K562 (cell line): Measurements from ENCODE around the gene FARP2. TPM values are rescaled to one million over a fixed set of nuclear protein-coding genes. Genes with fewer than 3 reads are reported as not detected.
"Not testable (repeated sequence)": the region's sequence is repeated elsewhere in the genome, so short reads cannot be mapped to it uniquely, and the experiment has no call there.

Source experiments
- ATAC-seq: fragments of 200-7000 bp; cut with Tn5 transposase; 3 replicates; pipeline ENCODE4 v1.9.1; 2020; ENCODE audit warnings: moderate library complexity
- BruUV-seq: library from RNA; stranded (reverse); fragments of 400-500 nt; replicated peaks from 2 replicates; lab custom pipeline; 2021; lab: Mats Ljungman, UMichigan
- CTCF ChIA-PET: fragments of 300-600 bp; formaldehyde crosslinking; extraction: SDS; loops from one replicate; lab custom pipeline; 2021; ENCODE audit warnings: low intra/inter-chr PET ratio; lab: Yijun Ruan, JAX
- POLR2A ChIA-PET: fragments of 300-600, 350-650 bp; sonication (Branson Sonifier 250); formaldehyde crosslinking; extraction: SDS; loops from one replicate; lab custom pipeline; 2021; ENCODE audit warnings: antibody characterized with exemption, inconsistent platforms; lab: Yijun Ruan, JAX
- DNase-seq, 4 experiments: peaks; one replicate each; pipeline versions ENCODE4 v3.0.0 to v3.0.0-alpha.2; 2011 to 2018; ENCODE audit warnings: low spot score in 3 of 4, mixed read lengths in 3 of 4; ENCODE audit errors: extremely low read depth in 1 of 4
- FAIRE-seq: peaks from 2 replicates; lab custom pipeline; 2011; peaks lifted over from hg19 to GRCh38; lab: Jason Lieb, UNC
- H2AFZ ChIP-seq: 2 replicates; pipeline ENCODE4 v1.6.0; 2011; ENCODE audit warnings: low read depth, low read length, control low read depth, inconsistent platforms
- H3K27ac ChIP-seq: fragments of 200-600 bp; 3 replicates; pipeline ENCODE4 v1.8.0; 2011; ENCODE audit warnings: low read depth, mild to moderate bottlenecking, control low read depth, inconsistent platforms, low read length, moderate library complexity, mixed read lengths; ENCODE audit errors: extremely low read depth
- H3K27me3 ChIP-seq, 2 experiments: fragments of 300-600 bp in 1 of 2; 2 replicates in 1 of 2; 3 replicates in 1 of 2; pipeline versions ENCODE4 v1.6.0 to v1.8.0; 2011; ENCODE audit warnings: inconsistent platforms in 2 of 2, low read length in 2 of 2, mild to moderate bottlenecking in 1 of 2, mixed read lengths in 1 of 2, moderate library complexity in 1 of 2; ENCODE audit not compliant: control insufficient read depth in 2 of 2, insufficient read depth in 2 of 2
- H3K36me3 ChIP-seq: fragments of 300-600 bp; 3 replicates; pipeline ENCODE4 v1.8.0; 2011; ENCODE audit warnings: mild to moderate bottlenecking, low read length, inconsistent platforms; ENCODE audit not compliant: control insufficient read depth, insufficient read depth
- H3K4me1 ChIP-seq, 2 experiments: fragments of 200-600 bp in 1 of 2; replicated peaks in 1 of 2; 2 replicates in 1 of 2; 3 replicates in 1 of 2; pipeline versions ENCODE4 v1.5.1 to v1.8.0; 2011; ENCODE audit warnings: inconsistent platforms in 2 of 2, low read length in 2 of 2, mild to moderate bottlenecking in 1 of 2, mixed read lengths in 1 of 2, moderate library complexity in 1 of 2; ENCODE audit not compliant: control insufficient read depth in 2 of 2, insufficient read depth in 2 of 2
- H3K4me2 ChIP-seq: 2 replicates; pipeline ENCODE4 v1.6.1; 2011; ENCODE audit warnings: low read length, control low read depth, inconsistent platforms, mixed read lengths; ENCODE audit not compliant: insufficient read depth
- H3K4me3 ChIP-seq: fragments of 200-600 bp; sonication (generic), shearing (Covaris generic); 2 replicates; pipeline ENCODE4 v1.5.1; 2016; ENCODE audit warnings: control low read depth, inconsistent platforms
- H3K79me2 ChIP-seq: fragments of 200-600 bp; 3 replicates; pipeline ENCODE4 v1.8.0; 2011; ENCODE audit warnings: low read length, inconsistent platforms; ENCODE audit not compliant: control insufficient read depth, insufficient read depth
- H3K9ac ChIP-seq, 2 experiments: 2 replicates each; pipeline versions ENCODE4 v1.6.0 to v1.6.1; 2011; ENCODE audit warnings: low read depth in 2 of 2, low read length in 2 of 2, control low read depth in 1 of 2, inconsistent platforms in 1 of 2, mild to moderate bottlenecking in 1 of 2, mixed read lengths in 1 of 2; ENCODE audit not compliant: insufficient read depth in 1 of 2
- H3K9me1 ChIP-seq: one replicate; pipeline ENCODE4 v1.6.0; 2011; ENCODE audit warnings: inconsistent platforms, mild to moderate bottlenecking, low read length, moderate library complexity; ENCODE audit not compliant: control insufficient read depth, insufficient read depth
- H3K9me3 ChIP-seq: replicated peaks from 2 replicates; pipeline ENCODE4 v1.5.1; 2011; ENCODE audit warnings: low read depth, low read length, inconsistent platforms; ENCODE audit not compliant: control insufficient read depth, insufficient read depth
- H4K20me1 ChIP-seq: replicated peaks from 2 replicates; pipeline ENCODE4 v1.6.1; 2011; ENCODE audit warnings: low read length, inconsistent platforms, mixed read lengths; ENCODE audit not compliant: control insufficient read depth, insufficient read depth
- C11orf30 ChIP-seq: fragments of 450-650 bp; IDR thresholded peaks from 2 replicates; pipeline ENCODE4 v1.6.1; 2016; ENCODE audit warnings: low read depth, mild to moderate bottlenecking
- TAF9B ChIP-seq: fragments of 450-650 bp; IDR thresholded peaks from 2 replicates; pipeline ENCODE4 v1.6.1; 2018; ENCODE audit warnings: mild to moderate bottlenecking; ENCODE audit not compliant: partially characterized antibody
- TRIM24 ChIP-seq, 2 experiments: fragments of 450-650 bp; IDR thresholded peaks; 2 replicates each; pipeline ENCODE4 v1.6.1; 2016
- TRIM28 ChIP-seq: fragments of 450-650 bp; IDR thresholded peaks from 2 replicates; pipeline ENCODE4 v1.6.1; 2017
- ZNF316 ChIP-seq: fragments of 450-650 bp; IDR thresholded peaks from 2 replicates; pipeline ENCODE4 v1.6.1; 2016
- ZNF445 ChIP-seq: fragments of 250-450 bp; sonication (Bioruptor Pico); IDR thresholded peaks from 2 replicates; pipeline ENCODE4 v1.4.0; 2020; ENCODE audit warnings: low read depth, mild to moderate bottlenecking, moderate library complexity
- WGBS: fragments of 100-300 bp; shearing (Covaris generic); methylation state at CpG from one replicate; pipeline ENCODE4 v1.1.6; 2016; ENCODE audit warnings: low coverage, mixed read lengths; ENCODE audit not compliant: insufficient coverage; ENCODE audit errors: missing lambda C conversion rate; 5-methylcytosine and 5-hydroxymethylcytosine counted together
- in situ Hi-C: fragments of 300-500 bp; cut with MboI; formaldehyde crosslinking; loops from 4 replicates; pipeline ENCODE4 v1.15.0; 2018; ENCODE audit warnings: inconsistent platforms, mixed read lengths
- intact Hi-C: fragments of 100-400 bp; cut with micrococcal nuclease; formaldehyde crosslinking; loops from 2 replicates; pipeline ENCODE4 v1.14.2; 2022
- polyA plus RNA-seq, 8 experiments: library from polyadenylated mRNA; depleted of rRNA in 4 of 8; stranded (reverse) in 5 of 8; unstranded in 3 of 8; fragments of >200 nt; fragmentation: Nextera tagmentation in 2 of 8; fragmentation: Illumina TruSeq in 1 of 8; extraction: Ambion mirVana in 2 of 8; extraction: Trizol in 1 of 8; gene quantifications; 2 replicates each; pipeline versions ENCODE4 v1.2.1 to v1.2.3, GENCODE V29; 2011 to 2014; ENCODE audit warnings: inconsistent platforms in 1 of 8, missing spikeins in 1 of 8
- total RNA-seq, 7 experiments: library from RNA; depleted of rRNA in 6 of 7; stranded (reverse); fragments of >200 nt in 6 of 7; fragmentation: Illumina TruSeq in 2 of 7; extraction: Trizol in 2 of 7; gene quantifications; 2 replicates each; pipeline versions ENCODE4 v1.2.1 to v1.2.3, GENCODE V29; 2011 to 2021; ENCODE audit warnings: low replicate concordance in 1 of 7
- TF ChIP-seq, protein P1 (sequence below): fragments of 450-650 bp; IDR thresholded peaks from 2 replicates; pipeline ENCODE4 v1.6.1; 2018; ENCODE audit warnings: mild to moderate bottlenecking, low read depth; ENCODE audit not compliant: partially characterized antibody

The FARP2 gene
- total and polyA plus RNA-seq, 9 of the 15 experiments (the other 6 are each of a cell fraction or from before 2014, with no cell fraction given) = 4.1 to 38.1 (median 21.1) TPM

DNA sequence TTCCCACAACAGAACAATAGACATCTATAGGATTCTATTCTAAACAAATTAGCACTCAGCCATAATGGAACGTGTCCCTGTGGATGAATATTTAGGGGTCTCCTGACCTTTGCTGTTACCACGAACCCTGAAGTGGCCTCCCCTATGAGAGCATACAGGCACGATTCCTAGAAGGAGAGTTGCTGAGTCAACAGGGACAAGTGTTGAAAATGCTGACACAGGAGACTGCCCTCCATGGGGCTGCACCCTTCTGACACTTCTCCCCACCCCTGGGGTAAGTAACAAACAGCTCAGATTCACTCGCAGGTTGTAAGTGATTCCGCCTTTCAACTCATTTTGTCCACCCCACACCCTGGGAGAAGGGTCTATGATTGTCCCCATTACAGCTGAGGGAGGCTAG lies 166.4 kb downstream of the FARP2 start:
- POLR2A ChIA-PET = no interaction called here
- CTCF ChIA-PET = no interaction called here
- Histone ChIP-seq H3K9me3 (no peaks in the 10 kb centered on the region; the same call in 1 of the 2 replicates), H3K9me1 (no peaks in the 10 kb centered on the region), H3K9ac (no peak overlapping the region), H3K4me3 (no peak overlapping the region), H3K4me2 (no peak overlapping the region), H2AFZ (no peak overlapping the region), H3K27ac (no peak overlapping the region), H4K20me1 (no peaks in the 10 kb centered on the region), H3K27me3 (no peaks in the 10 kb centered on the region), H3K4me1 (no peaks in the 10 kb centered on the region), H3K36me3 (no peaks in the 10 kb centered on the region), H3K79me2 (no peaks in the 10 kb centered on the region)
- FAIRE-seq = no peak
- 54% methylated on average over 4 of the region's 5 CpGs for WGBS
- no peak for ATAC-seq
- in situ Hi-C loops = no loop called here
- TF ChIP-seq ZNF316 (peak; percentile 78), TAF9B (no peak), C11orf30 (peak; percentile 51)
- no peak for DNase-seq
- no TSS peak for BruUV-seq
- intact Hi-C loops = no loop called here

DNA sequence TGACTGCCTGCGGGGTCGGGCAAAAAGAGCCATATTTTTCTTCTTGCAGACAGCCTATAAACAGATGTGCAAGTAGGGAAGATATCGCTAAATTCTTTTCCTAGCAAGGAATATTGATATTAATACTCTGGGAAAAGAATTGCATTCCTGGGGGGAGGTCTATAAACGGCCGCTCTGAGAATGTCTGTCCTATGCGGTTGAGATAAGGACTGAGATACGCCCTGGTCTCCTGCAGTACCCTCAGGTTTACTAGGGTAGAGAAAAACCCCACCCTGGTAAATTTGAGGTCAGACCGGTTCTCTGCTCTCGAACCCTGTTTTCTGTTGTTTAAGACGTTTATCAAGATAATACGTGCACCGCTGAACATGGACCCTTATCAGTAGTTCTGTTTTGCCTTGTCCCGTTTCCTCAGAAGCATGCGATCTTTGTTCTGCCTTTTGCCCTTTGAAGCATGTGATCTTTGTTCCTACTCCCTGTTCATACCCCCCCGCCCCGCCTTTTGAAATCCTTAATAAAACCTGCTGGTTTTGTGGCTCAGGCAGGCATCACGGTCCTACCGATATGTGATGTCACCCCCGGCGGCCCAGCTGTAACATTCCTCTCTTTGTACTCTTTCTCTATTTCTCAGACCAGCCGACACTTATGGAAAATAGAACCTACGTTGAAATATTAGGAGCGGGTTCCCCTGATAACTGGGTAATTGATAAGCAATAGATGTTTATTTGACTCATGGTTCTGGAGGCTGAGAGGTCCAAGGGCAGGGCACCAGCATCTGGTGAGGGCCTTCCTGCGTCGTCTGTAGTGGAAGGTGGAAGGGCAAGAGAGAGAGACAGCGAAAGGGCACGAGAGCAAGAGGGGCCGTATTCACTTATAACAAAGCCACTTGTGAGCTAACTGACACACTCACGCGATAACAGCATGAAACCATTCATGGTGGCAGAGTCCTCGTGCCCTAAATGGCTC lies 170.0 kb downstream of the FARP2 start:
- H3K4me2 ChIP-seq, intact Hi-C loops, DNase-seq, H4K20me1 ChIP-seq, in situ Hi-C loops, BruUV-seq, FAIRE-seq, H3K9me3 ChIP-seq, CTCF ChIA-PET, POLR2A ChIA-PET, H3K4me3 ChIP-seq, H3K4me1 ChIP-seq, ATAC-seq, H3K79me2 ChIP-seq, H3K9me1 ChIP-seq, H3K27ac ChIP-seq, H3K9ac ChIP-seq, H2AFZ ChIP-seq, H3K27me3 ChIP-seq, H3K36me3 ChIP-seq: not testable (repeated sequence)
- WGBS = 41% methylated on average over 24 of the region's 31 CpGs
- TF ChIP-seq ZNF445 (CRISPR knock-in tag) (peak; percentile 63; the same call in 1 of the 2 replicates), TRIM24 (IDR thresholded peaks at IDR 0.05) (peak in 1 of 2 experiments; percentile 53; a peak in 1 of 4 replicates), TRIM28 (0 out of 2 replicates have a peak, but pooled peaks have one; percentile 31)
- TF ChIP-seq, protein P1, sequence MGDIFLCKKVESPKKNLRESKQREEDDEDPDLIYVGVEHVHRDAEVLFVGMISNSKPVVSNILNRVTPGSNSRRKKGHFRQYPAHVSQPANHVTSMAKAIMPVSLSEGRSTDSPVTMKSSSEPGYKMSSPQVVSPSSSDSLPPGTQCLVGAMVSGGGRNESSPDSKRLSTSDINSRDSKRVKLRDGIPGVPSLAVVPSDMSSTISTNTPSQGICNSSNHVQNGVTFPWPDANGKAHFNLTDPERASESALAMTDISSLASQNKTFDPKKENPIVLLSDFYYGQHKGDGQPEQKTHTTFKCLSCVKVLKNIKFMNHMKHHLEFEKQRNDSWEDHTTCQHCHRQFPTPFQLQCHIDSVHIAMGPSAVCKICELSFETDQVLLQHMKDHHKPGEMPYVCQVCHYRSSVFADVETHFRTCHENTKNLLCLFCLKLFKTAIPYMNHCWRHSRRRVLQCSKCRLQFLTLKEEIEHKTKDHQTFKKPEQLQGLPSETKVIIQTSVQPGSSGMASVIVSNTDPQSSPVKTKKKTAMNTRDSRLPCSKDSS = peak; percentile 17
